WTC11 (cell line): Measurements from ENCODE around the gene SCYL3.

Experiments
- ATF1 ChIP-seq: sonication (generic); formaldehyde crosslinking; IDR thresholded peaks from 2 replicates; pipeline ENCODE4 v1.8.1; 2023; ENCODE audit warnings: mild to moderate bottlenecking, moderate library complexity, missing genetic modification reagents
- CREB1 ChIP-seq: sonication (generic); formaldehyde crosslinking; IDR thresholded peaks from 2 replicates; pipeline ENCODE4 v1.8.0; 2023; ENCODE audit warnings: mild to moderate bottlenecking, missing genetic modification reagents
- FOXK1 ChIP-seq: sonication (generic); formaldehyde crosslinking; IDR thresholded peaks from 2 replicates; pipeline ENCODE4 v1.8.0; 2022; ENCODE audit warnings: mild to moderate bottlenecking, moderate library complexity, missing genetic modification reagents
- JUN ChIP-seq: sonication (generic); formaldehyde crosslinking; IDR thresholded peaks from 2 replicates; pipeline ENCODE4 v1.8.0; 2023; ENCODE audit warnings: mild to moderate bottlenecking, missing genetic modification reagents
- MYBL2 ChIP-seq: sonication (generic); formaldehyde crosslinking; IDR thresholded peaks from 2 replicates; pipeline ENCODE4 v1.8.1; 2023; ENCODE audit warnings: mild to moderate bottlenecking, moderate library complexity, missing genetic modification reagents
- PRRX2 ChIP-seq: fragments of 250-450 bp; sonication (Bioruptor Pico); IDR thresholded peaks from 2 replicates; pipeline ENCODE4 v1.8.0; 2021; ENCODE audit warnings: mild to moderate bottlenecking
- SP1 ChIP-seq: sonication (generic); formaldehyde crosslinking; conservative IDR thresholded peaks from 2 replicates; pipeline ENCODE4 v1.8.1; 2022; ENCODE audit warnings: missing genetic modification reagents
- ZBTB21 ChIP-seq: sonication (generic); formaldehyde crosslinking; IDR thresholded peaks from 2 replicates; pipeline ENCODE4 v1.8.1; 2023; ENCODE audit warnings: mild to moderate bottlenecking, missing genetic modification reagents, borderline replicate concordance
- TF ChIP-seq, protein P1 (sequence below): fragments of 200-600 bp; IDR thresholded peaks from 2 replicates; pipeline ENCODE4 v1.8.0; 2022; ENCODE audit warnings: antibody characterized with exemption
- TF ChIP-seq, protein P2 (sequence below): sonication (generic); formaldehyde crosslinking; IDR thresholded peaks from 2 replicates; pipeline ENCODE4 v1.8.0; 2022; ENCODE audit warnings: mild to moderate bottlenecking, missing genetic modification reagents
- TF ChIP-seq, protein P3 (sequence below): sonication (generic); formaldehyde crosslinking; IDR thresholded peaks from 2 replicates; pipeline ENCODE4 v1.8.0; 2022; ENCODE audit warnings: mild to moderate bottlenecking, missing genetic modification reagents
- TF ChIP-seq, protein P4 (sequence below): sonication (generic); formaldehyde crosslinking; IDR thresholded peaks from 2 replicates; pipeline ENCODE4 v1.8.1; 2023; ENCODE audit warnings: mild to moderate bottlenecking, missing genetic modification reagents
- TF ChIP-seq, protein P5 (sequence below): sonication (generic); formaldehyde crosslinking; IDR thresholded peaks from 2 replicates; pipeline ENCODE4 v1.8.1; 2022; ENCODE audit warnings: low read depth, mild to moderate bottlenecking, moderate library complexity, missing genetic modification reagents, borderline replicate concordance
- TF ChIP-seq, protein P6 (sequence below): sonication (generic); formaldehyde crosslinking; IDR thresholded peaks from 2 replicates; pipeline ENCODE4 v1.8.0; 2023; ENCODE audit warnings: mild to moderate bottlenecking, missing genetic modification reagents

DNA sequence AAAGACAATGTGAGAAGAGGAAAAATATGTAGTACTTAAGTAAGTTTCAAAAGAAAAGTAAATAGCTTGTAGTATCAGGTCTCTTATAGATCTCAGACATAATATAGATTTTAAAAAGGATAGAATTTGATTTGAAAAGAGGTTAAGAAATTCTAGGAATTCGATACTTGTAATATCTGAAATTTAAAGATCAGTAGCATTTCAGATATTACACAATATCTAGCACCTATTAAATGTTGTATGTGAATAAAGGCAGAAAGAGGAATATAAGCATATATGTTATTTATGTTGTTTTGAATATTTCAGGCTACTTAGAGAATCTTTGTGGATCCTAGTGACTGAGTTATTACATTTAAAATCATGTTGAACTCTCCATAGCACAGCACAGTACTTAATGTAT lies 64.0 kb downstream of the SCYL3 start:
- TF ChIP-seq, protein P1, sequence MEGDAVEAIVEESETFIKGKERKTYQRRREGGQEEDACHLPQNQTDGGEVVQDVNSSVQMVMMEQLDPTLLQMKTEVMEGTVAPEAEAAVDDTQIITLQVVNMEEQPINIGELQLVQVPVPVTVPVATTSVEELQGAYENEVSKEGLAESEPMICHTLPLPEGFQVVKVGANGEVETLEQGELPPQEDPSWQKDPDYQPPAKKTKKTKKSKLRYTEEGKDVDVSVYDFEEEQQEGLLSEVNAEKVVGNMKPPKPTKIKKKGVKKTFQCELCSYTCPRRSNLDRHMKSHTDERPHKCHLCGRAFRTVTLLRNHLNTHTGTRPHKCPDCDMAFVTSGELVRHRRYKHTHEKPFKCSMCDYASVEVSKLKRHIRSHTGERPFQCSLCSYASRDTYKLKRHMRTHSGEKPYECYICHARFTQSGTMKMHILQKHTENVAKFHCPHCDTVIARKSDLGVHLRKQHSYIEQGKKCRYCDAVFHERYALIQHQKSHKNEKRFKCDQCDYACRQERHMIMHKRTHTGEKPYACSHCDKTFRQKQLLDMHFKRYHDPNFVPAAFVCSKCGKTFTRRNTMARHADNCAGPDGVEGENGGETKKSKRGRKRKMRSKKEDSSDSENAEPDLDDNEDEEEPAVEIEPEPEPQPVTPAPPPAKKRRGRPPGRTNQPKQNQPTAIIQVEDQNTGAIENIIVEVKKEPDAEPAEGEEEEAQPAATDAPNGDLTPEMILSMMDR, result no peak
- TF ChIP-seq CREB1 (no peak), SP1 (no peak), PRRX2 (CRISPR knock-in tag) (no peak), FOXK1 (CRISPR knock-in tag) (no peak), MYBL2 (no peak), JUN (CRISPR knock-in tag) (no peak), ATF1 (CRISPR knock-in tag) (no peak), ZBTB21 (no peak)
- TF ChIP-seq, protein P2, sequence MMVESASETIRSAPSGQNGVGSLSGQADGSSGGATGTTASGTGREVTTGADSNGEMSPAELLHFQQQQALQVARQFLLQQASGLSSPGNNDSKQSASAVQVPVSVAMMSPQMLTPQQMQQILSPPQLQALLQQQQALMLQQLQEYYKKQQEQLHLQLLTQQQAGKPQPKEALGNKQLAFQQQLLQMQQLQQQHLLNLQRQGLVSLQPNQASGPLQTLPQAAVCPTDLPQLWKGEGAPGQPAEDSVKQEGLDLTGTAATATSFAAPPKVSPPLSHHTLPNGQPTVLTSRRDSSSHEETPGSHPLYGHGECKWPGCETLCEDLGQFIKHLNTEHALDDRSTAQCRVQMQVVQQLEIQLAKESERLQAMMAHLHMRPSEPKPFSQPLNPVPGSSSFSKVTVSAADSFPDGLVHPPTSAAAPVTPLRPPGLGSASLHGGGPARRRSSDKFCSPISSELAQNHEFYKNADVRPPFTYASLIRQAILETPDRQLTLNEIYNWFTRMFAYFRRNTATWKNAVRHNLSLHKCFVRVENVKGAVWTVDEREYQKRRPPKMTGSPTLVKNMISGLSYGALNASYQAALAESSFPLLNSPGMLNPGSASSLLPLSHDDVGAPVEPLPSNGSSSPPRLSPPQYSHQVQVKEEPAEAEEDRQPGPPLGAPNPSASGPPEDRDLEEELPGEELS (CRISPR knock-in tag), result no peak
- TF ChIP-seq, protein P3, sequence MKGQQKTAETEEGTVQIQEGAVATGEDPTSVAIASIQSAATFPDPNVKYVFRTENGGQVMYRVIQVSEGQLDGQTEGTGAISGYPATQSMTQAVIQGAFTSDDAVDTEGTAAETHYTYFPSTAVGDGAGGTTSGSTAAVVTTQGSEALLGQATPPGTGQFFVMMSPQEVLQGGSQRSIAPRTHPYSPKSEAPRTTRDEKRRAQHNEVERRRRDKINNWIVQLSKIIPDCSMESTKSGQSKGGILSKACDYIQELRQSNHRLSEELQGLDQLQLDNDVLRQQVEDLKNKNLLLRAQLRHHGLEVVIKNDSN (CRISPR knock-in tag), result no peak
- TF ChIP-seq, protein P4, sequence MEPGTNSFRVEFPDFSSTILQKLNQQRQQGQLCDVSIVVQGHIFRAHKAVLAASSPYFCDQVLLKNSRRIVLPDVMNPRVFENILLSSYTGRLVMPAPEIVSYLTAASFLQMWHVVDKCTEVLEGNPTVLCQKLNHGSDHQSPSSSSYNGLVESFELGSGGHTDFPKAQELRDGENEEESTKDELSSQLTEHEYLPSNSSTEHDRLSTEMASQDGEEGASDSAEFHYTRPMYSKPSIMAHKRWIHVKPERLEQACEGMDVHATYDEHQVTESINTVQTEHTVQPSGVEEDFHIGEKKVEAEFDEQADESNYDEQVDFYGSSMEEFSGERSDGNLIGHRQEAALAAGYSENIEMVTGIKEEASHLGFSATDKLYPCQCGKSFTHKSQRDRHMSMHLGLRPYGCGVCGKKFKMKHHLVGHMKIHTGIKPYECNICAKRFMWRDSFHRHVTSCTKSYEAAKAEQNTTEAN (CRISPR knock-in tag), result no peak
- TF ChIP-seq, protein P5, sequence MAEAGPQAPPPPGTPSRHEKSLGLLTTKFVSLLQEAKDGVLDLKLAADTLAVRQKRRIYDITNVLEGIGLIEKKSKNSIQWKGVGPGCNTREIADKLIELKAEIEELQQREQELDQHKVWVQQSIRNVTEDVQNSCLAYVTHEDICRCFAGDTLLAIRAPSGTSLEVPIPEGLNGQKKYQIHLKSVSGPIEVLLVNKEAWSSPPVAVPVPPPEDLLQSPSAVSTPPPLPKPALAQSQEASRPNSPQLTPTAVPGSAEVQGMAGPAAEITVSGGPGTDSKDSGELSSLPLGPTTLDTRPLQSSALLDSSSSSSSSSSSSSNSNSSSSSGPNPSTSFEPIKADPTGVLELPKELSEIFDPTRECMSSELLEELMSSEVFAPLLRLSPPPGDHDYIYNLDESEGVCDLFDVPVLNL (CRISPR knock-in tag), result no peak
- TF ChIP-seq, protein P6, sequence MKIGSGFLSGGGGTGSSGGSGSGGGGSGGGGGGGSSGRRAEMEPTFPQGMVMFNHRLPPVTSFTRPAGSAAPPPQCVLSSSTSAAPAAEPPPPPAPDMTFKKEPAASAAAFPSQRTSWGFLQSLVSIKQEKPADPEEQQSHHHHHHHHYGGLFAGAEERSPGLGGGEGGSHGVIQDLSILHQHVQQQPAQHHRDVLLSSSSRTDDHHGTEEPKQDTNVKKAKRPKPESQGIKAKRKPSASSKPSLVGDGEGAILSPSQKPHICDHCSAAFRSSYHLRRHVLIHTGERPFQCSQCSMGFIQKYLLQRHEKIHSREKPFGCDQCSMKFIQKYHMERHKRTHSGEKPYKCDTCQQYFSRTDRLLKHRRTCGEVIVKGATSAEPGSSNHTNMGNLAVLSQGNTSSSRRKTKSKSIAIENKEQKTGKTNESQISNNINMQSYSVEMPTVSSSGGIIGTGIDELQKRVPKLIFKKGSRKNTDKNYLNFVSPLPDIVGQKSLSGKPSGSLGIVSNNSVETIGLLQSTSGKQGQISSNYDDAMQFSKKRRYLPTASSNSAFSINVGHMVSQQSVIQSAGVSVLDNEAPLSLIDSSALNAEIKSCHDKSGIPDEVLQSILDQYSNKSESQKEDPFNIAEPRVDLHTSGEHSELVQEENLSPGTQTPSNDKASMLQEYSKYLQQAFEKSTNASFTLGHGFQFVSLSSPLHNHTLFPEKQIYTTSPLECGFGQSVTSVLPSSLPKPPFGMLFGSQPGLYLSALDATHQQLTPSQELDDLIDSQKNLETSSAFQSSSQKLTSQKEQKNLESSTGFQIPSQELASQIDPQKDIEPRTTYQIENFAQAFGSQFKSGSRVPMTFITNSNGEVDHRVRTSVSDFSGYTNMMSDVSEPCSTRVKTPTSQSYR (CRISPR knock-in tag), result no peak
